ENCODE measurements around the gene MEIOC.

MEIOC gene

GRCh38 chr17:44722254-44722653 is 66.0 kb downstream of the MEIOC start:
- no peaks in the 10 kb centered on the region for H3K27me3 ChIP-seq (ENCODE audit: control insufficient read depth in 1 of 2, insufficient read depth in 2 of 2, low read length in 2 of 2)
- no peak overlapping the region for H3K4me3 ChIP-seq (ENCODE audit: low read depth in 1 of 2, low read length in 2 of 2)
- H3K9ac ChIP-seq (ENCODE audit: low read length) = no peak overlapping the region
- H3K36me3 ChIP-seq (ENCODE audit: insufficient read depth, low read length) = peaks cover 6% of the 10 kb centered on the region
- H3K9me3 ChIP-seq (ENCODE audit: low read length) = no peaks in the 10 kb centered on the region
- no peaks in the 10 kb centered on the region for H3K4me1 ChIP-seq (ENCODE audit: insufficient read depth, low read length)
- H3K27ac ChIP-seq (ENCODE audit: low read depth, low read length) = no peak overlapping the region

Data from muscle layer of colon (tissue), 2 donors.